Activated T-cell treated with anti-CD3 and anti-CD28 coated beads, Interleukin-2, amount 50 U/mL, for 1 hour (primary cell): Measurements from ENCODE around the gene DAD1.
A peak's percentile ranks its signal among the peaks of the same experiment; 100 is the strongest.
"Not testable (repeated sequence)": the region's sequence is repeated elsewhere in the genome, so short reads cannot be mapped to it uniquely, and the experiment has no call there.

Source experiments
- DNase-seq: peaks from one replicate; pipeline ENCODE4 v3.0.0-alpha.2; 2020

DAD1 gene

GRCh38 chr14:22551605-22551997, 37.4 kb downstream of the DAD1 start:
- DNase-seq = peak; percentile 51

- peak; percentile 67 for DNase-seq
Measured at GRCh38 chr14:22549981-22550673, 38.9 kb downstream of the DAD1 start.

GRCh38 chr14:22549324-22549962, 39.6 kb downstream of the DAD1 start:
- peak; percentile 46 for DNase-seq

GRCh38 chr14:22547948-22548750, 40.9 kb downstream of the DAD1 start:
- DNase-seq = peak; percentile 42

GRCh38 chr14:22547313-22547947, 41.6 kb downstream of the DAD1 start:
- peak; percentile 50 for DNase-seq

GRCh38 chr14:22546722-22547071, 42.3 kb downstream of the DAD1 start:
- no peak for DNase-seq

- DNase-seq = peak; percentile 61
Measured at GRCh38 chr14:22545842-22546721, 42.9 kb downstream of the DAD1 start.

- peak; percentile 37 for DNase-seq
Measured at GRCh38 chr14:22544881-22545420, 44.1 kb downstream of the DAD1 start.

GRCh38 chr14:22544406-22544805, 44.6 kb downstream of the DAD1 start:
- no peak for DNase-seq

GRCh38 chr14:22543570-22544357, 45.3 kb downstream of the DAD1 start:
- DNase-seq = not testable (repeated sequence)

GRCh38 chr14:22542360-22542759, 46.7 kb downstream of the DAD1 start:
- no peak for DNase-seq

GRCh38 chr14:22541721-22542120, 47.3 kb downstream of the DAD1 start:
- DNase-seq = no peak

- DNase-seq = no peak
Measured at GRCh38 chr14:22540811-22541360, 48.1 kb downstream of the DAD1 start.

GRCh38 chr14:22540293-22540692, 48.7 kb downstream of the DAD1 start:
- no peak for DNase-seq

- no peak for DNase-seq
Measured at GRCh38 chr14:22539831-22540230, 49.2 kb downstream of the DAD1 start.

GRCh38 chr14:22538671-22539228, 50.3 kb downstream of the DAD1 start:
- no peak for DNase-seq

GRCh38 chr14:22537436-22538310, 51.4 kb downstream of the DAD1 start:
- no peak for DNase-seq

GRCh38 chr14:22536853-22537338, 52.1 kb downstream of the DAD1 start:
- DNase-seq = peak; percentile 71

- DNase-seq = no peak
Measured at GRCh38 chr14:22535916-22536315, 53.1 kb downstream of the DAD1 start.
